Activated T-helper 1 cell treated with anti-CD3 and anti-CD28 coated beads, Interleukin-12 subunit alpha, Interleukin-12 subunit beta, Interleukin-2, Interleukin-4 antibody, amounts not matched to agents 30 ng/mL and 10 ng/mL and 1 ng/mL, durations not matched to agents 14 hours and 24 hours and 36 hours (primary cell): ENCODE measurements around the gene OR1E1. TPM values are rescaled to one million over a fixed set of nuclear protein-coding genes. Genes with fewer than 3 reads are reported as not detected.
"Not testable (repeated sequence)": the region's sequence is repeated elsewhere in the genome, so short reads cannot be mapped to it uniquely, and the experiment has no call there.

Experiments
- DNase-seq: peaks from one replicate; pipeline ENCODE4 v3.0.0; 2021; ENCODE audit warnings: low spot score
- H3K27ac Mint-ChIP-seq: one replicate; pipeline ENCODE4 v1.8.0; 2021; ENCODE audit warnings: mild to moderate bottlenecking, mixed read lengths
- H3K27me3 Mint-ChIP-seq: one replicate; pipeline ENCODE4 v1.8.0; 2022; ENCODE audit warnings: mild to moderate bottlenecking, moderate library complexity, mixed read lengths; ENCODE audit not compliant: insufficient read depth
- H3K36me3 Mint-ChIP-seq: one replicate; pipeline ENCODE4 v1.8.0; 2021; ENCODE audit warnings: low read depth, mixed read lengths
- H3K4me1 Mint-ChIP-seq: one replicate; pipeline ENCODE4 v1.8.0; 2021; ENCODE audit warnings: low read depth, mixed read lengths
- H3K4me3 Mint-ChIP-seq: one replicate; pipeline ENCODE4 v1.8.0; 2021; ENCODE audit warnings: mild to moderate bottlenecking, moderate library complexity, mixed read lengths
- H3K9me3 Mint-ChIP-seq: one replicate; pipeline ENCODE4 v1.8.0; 2021; ENCODE audit warnings: mixed read lengths
- intact Hi-C: fragments of 100-400 bp; cut with micrococcal nuclease; formaldehyde crosslinking; loops from one replicate; pipeline ENCODE4 v1.15.1; 2024
- total RNA-seq: library from RNA; stranded (reverse); gene quantifications from 2 replicates; pipeline ENCODE4 v1.2.3, GENCODE V29; 2022

Gene OR1E1
- total RNA-seq, 1 donor from 2014 or later, result not detected

DNA sequence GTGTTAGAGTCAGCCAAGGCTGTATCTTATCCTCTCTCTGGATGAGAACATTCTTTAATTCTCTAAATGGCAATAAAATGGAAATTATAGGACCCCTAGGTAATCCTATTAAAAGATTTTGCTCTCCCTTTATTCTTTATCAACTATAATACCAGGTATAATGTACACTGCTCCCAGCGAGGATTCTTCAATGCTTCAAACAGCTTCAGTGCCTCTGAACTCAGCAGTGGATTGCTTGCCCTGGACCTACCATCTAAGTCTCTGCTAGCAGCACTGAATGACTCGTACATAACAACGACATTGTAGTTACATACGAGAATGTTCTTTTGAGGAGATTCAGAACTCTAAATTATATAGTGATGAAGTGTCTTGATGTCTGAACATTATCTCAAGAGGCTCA, 8.4 kb downstream of the OR1E1 start:
- H3K4me1 Mint-ChIP-seq, result no peaks in the 10 kb centered on the region
- no peak for DNase-seq
- intact Hi-C loops, result no loop called here
- H3K27ac Mint-ChIP-seq, result no peak overlapping the region
- no peak overlapping the region for H3K4me3 Mint-ChIP-seq
- H3K9me3 Mint-ChIP-seq, result no peaks in the 10 kb centered on the region
- peaks cover 17% of the 10 kb centered on the region for H3K27me3 Mint-ChIP-seq
- H3K36me3 Mint-ChIP-seq, result no peaks in the 10 kb centered on the region

DNA sequence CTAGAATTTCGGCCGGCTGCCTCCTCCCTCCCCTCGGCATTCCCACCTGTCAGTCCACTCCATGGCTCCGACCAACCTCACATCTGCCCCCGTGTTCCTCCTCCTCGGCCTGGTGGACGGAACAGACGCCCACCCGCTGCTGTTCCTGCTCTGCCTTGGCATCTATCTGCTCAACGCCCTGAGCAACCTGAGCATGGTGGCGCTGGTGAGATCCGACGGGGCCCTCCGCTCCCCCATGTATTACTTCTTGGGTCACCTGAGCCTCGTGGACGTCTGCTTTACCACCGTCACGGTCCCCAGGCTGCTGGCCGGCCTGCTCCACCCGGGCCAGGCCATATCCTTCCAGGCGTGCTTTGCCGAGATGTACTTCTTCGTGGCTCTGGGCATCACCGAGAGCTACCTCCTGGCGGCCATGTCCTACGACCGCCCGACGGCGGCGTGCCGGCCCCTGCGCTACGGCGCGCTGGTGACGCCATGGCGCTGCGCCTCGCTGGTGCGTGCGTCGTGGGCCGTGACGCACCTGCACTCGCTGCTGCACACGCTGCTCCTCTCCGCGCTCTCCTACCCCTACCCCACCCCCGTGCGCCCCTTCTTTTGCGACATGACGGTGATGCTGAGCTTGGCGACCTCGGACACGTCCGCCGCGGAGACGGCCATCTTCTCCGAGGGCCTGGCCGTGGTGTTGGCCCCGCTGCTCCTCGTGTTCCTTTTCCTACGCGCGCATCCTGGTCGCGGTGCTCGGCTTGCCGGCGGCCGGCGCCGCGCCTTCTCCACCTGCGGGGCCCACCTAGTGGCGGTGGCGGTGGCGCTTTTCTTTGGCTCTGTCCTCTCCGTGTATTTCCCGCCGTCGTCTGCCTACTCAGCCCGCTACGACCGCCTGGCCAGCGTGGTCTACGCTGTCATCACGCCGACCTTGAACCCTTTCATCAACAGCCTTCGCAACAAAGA, 12.1 kb downstream of the OR1E1 start, which contains the start of gene OR3A2:
Gene OR3A2 (minus strand): TSS at position 440 of the 948 bp plus-strand sequence.
- intact Hi-C loops, result no loop called here
- peaks cover 10% of the 10 kb centered on the region for H3K27me3 Mint-ChIP-seq
- H3K9me3 Mint-ChIP-seq, result no peaks in the 10 kb centered on the region
- H3K36me3 Mint-ChIP-seq, result no peaks in the 10 kb centered on the region
- DNase-seq, result no peak
- H3K27ac Mint-ChIP-seq, result no peak within 1 kb of the TSS
- peak within 1 kb of the TSS; percentile 53 for H3K4me3 Mint-ChIP-seq
- no peaks in the 10 kb centered on the region for H3K4me1 Mint-ChIP-seq

DNA sequence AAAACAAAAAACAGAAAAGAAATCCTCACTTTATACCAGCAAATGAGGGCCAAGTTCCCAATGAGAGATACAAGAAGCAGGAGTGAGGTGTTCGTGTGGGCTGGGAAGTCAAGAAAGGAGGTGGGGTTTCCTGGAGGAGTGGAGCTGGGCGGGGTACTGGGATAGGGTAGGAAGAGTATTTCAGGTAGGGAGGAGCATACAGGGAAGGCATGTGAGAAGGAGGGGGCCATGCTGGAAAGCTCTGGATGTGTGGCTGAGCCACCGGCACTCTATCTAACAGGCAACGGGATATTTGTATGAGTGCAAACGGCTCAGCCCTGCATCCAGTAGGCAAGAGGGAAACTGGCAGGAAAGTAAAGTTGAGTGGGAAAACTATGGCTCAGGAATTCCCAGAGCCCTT, 16.3 kb downstream of the OR1E1 start:
- H3K27ac Mint-ChIP-seq, result no peak overlapping the region
- peaks cover 7% of the 10 kb centered on the region for H3K27me3 Mint-ChIP-seq

DNA sequence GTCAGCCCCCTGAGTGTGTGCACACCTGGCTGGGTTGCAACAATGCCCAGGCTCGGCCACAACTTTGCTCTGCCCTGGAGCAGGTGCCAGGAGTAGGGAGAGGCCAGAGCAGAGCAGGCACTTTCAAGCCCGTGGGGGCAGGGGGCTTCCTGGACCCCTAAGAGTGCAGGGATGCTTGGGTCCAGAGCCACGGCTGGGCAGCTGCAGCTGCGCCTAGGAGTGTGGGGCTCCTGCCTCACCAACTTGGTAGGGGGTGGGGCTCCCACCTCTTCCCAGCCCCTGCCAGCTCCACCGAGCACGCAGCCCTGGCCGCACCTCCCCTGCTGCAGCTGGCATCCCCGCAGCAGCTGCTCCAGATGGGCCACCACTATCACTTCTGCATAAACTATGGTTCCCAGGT, 19.9 kb downstream of the OR1E1 start:
- no peak overlapping the region for H3K4me3 Mint-ChIP-seq
- intact Hi-C loops, result no loop called here
- no peaks in the 10 kb centered on the region for H3K27me3 Mint-ChIP-seq
- no peaks in the 10 kb centered on the region for H3K4me1 Mint-ChIP-seq
- H3K27ac Mint-ChIP-seq, result no peak overlapping the region
- H3K36me3 Mint-ChIP-seq, result no peaks in the 10 kb centered on the region
- no peak for DNase-seq
- H3K9me3 Mint-ChIP-seq, result peaks cover 17% of the 10 kb centered on the region

More for the DNA sequence above, 16.3 kb downstream of the OR1E1 start:
- Mint-ChIP-seq H3K9me3 (no peaks in the 10 kb centered on the region), H3K36me3 (no peaks in the 10 kb centered on the region), H3K4me3 (no peak overlapping the region), H3K4me1 (no peaks in the 10 kb centered on the region)
- DNase-seq, result no peak
- intact Hi-C loops, result no loop called here

DNA sequence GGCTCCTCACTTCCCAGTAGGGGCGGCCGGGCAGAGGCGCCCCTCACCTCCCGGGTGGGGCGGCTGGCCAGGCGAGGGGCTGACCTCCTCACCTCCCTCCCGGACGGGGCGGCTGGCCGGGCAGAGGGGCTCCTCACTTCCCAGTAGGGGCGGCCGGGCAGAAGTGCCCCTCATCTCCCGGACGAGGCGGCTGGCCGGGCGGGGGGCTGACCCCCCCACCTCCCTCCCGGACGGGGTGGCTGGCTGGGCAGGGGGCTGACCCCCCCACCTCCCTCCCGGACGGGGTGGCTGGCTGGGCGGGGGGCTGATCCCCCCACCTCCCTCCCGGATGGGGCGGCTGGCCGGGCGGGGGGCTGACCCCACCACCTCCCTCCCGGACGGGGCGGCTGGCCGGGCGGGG, 27.0 kb downstream of the OR1E1 start:
- H3K36me3 Mint-ChIP-seq, DNase-seq, H3K27ac Mint-ChIP-seq, H3K4me3 Mint-ChIP-seq, intact Hi-C loops, H3K4me1 Mint-ChIP-seq, H3K27me3 Mint-ChIP-seq: not testable (repeated sequence)
- peaks cover 28% of the 10 kb centered on the region for H3K9me3 Mint-ChIP-seq

Other genes with a start within 250 kb of the OR1E1 start
- gene OR1A2, start 200.9 kb downstream of the OR1E1 start, total RNA-seq, result not detected in 2 replicates
- gene OR1A1, start 190.7 kb downstream of the OR1E1 start, total RNA-seq, result not detected in 2 replicates
- gene OR3A1, start 100.0 kb downstream of the OR1E1 start, total RNA-seq, result not detected in 2 replicates
- gene OR3A2, start 12.1 kb downstream of the OR1E1 start, total RNA-seq, result 0.24 and 0.47 TPM in 2 replicates
- gene OR3A3, start 13.0 kb upstream of the OR1E1 start, total RNA-seq, result not detected in 2 replicates
- not detected in 2 replicates for gene OR1E2, start 35.4 kb upstream of the OR1E1 start, total RNA-seq
- gene SPATA22, start 73.4 kb upstream of the OR1E1 start, total RNA-seq, result not detected in 2 replicates
- gene ASPA, start 77.6 kb upstream of the OR1E1 start, total RNA-seq, result not detected in 2 replicates
- 0.26 and 0.51 TPM in 2 replicates for gene TRPV3, start 159.4 kb upstream of the OR1E1 start, total RNA-seq
- gene TRPV1, start 211.0 kb upstream of the OR1E1 start, total RNA-seq, result 7.5 and 8.3 TPM in 2 replicates
- gene SHPK, start 237.8 kb upstream of the OR1E1 start, total RNA-seq, result 20.0 and 21.5 TPM in 2 replicates
- gene CTNS, start 238.3 kb upstream of the OR1E1 start, total RNA-seq, result 47.5 and 55.3 TPM in 2 replicates